ENCODE data around the gene UNCX. TPM values are rescaled to one million over a fixed set of nuclear protein-coding genes. Genes with fewer than 3 reads are reported as not detected.

Gene UNCX
- total RNA-seq, 4 donors from 2014 or later, result not detected

DNA sequence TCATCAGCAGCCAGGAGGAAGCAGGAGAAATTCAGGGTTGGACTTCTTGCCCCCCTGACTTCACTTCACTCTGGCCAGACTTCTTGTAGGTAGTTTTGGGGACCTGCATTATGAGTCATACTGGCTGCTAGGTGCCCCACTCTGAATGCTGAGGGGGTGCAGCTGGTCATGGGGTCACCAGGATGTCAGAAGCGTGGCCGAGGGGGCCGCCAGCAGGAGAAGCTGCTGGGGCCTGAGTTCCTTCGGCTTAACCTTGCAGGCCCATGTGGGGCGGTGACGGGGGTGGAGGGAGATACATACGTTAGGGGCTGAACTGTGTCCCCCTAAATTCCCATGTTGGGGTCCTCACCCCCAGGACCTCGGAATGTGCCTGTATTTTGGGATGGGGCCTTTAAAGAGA lies 18.2 kb downstream of the UNCX start:
- intact Hi-C loops (cut with DNase I), result no loop called here
- DNase-seq (ENCODE audit: extremely low spot score), result no peak
- 84% methylated on average over 8 of the region's 8 CpGs for WGBS
- H3K4me3 ChIP-seq, result no peak overlapping the region
- peaks cover 20 to 39% (median 33%) of the 10 kb centered on the region in 4 donors for H3K4me1 ChIP-seq
- TF ChIP-seq POLR2AphosphoS5 (IDR thresholded peaks at IDR 0.05) (no peak), POLR2A (IDR thresholded peaks at IDR 0.05; ENCODE audit: low read depth) (no peak), EP300 (IDR thresholded peaks at IDR 0.05) (no peak)
- TF ChIP-seq, protein P1, sequence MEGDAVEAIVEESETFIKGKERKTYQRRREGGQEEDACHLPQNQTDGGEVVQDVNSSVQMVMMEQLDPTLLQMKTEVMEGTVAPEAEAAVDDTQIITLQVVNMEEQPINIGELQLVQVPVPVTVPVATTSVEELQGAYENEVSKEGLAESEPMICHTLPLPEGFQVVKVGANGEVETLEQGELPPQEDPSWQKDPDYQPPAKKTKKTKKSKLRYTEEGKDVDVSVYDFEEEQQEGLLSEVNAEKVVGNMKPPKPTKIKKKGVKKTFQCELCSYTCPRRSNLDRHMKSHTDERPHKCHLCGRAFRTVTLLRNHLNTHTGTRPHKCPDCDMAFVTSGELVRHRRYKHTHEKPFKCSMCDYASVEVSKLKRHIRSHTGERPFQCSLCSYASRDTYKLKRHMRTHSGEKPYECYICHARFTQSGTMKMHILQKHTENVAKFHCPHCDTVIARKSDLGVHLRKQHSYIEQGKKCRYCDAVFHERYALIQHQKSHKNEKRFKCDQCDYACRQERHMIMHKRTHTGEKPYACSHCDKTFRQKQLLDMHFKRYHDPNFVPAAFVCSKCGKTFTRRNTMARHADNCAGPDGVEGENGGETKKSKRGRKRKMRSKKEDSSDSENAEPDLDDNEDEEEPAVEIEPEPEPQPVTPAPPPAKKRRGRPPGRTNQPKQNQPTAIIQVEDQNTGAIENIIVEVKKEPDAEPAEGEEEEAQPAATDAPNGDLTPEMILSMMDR (IDR thresholded peaks at IDR 0.05), result no peak
- H3K36me3 ChIP-seq, result no peaks in the 10 kb centered on the region
- H3K27ac ChIP-seq (replicated peaks in 1 of 4), result no peak overlapping the region
- no peaks in the 10 kb centered on the region for H3K9me3 ChIP-seq
- peaks cover 10 to 100% (median 78%) of the 10 kb centered on the region in 4 donors for H3K27me3 ChIP-seq

DNA sequence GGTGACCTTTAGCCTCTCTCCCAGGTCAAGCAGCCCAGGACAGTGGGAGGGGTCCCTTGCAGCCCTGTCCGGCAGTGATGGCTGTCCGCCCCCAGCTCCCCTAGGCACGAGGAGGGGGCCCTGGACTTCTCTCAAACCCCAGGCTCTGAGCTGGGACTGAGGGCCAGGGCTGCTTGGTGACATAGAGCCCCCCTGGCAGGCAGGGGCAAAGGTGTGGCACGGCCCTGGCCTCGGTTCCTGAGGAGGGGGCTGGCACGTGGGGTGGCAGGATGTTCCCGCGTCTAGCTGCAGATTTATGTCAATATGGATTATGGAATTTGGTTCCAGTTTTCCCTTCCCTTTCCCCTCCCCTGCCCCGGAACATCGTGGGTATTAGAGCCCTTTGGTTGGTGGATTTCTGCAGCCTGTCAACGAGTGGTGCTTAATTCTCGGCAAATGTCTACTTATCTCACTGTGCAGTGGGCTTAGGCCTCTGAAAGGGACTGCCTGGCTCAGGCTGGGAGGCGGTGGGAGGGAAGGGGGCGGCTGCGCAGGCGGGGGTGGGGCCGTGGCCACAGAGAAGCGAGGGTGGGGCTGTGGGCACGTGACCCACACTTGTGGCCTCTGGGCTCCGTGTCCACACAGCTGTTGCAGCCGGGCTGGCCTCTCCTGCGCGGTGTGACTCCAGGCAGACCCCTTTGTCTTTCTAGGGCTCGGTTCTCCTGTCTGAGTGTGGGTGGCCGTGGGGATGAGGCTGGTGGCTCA lies 19.3 kb downstream of the UNCX start:
- no peak for DNase-seq (ENCODE audit: extremely low spot score)
- H3K36me3 ChIP-seq, result no peaks in the 10 kb centered on the region
- H3K27ac ChIP-seq (replicated peaks in 1 of 4), result no peak overlapping the region
- no peaks in the 10 kb centered on the region for H3K9me3 ChIP-seq
- peaks cover 12 to 29% (median 24%) of the 10 kb centered on the region in 4 donors for H3K4me1 ChIP-seq
- no peak overlapping the region for H3K4me3 ChIP-seq
- WGBS, result 56% methylated on average over 8 of the region's 25 CpGs
- no peak for TF ChIP-seq POLR2AphosphoS5 (IDR thresholded peaks at IDR 0.05)
- no peak for TF ChIP-seq EP300 (IDR thresholded peaks at IDR 0.05)
- TF ChIP-seq, protein P1 (IDR thresholded peaks at IDR 0.05), result no peak
- TF ChIP-seq POLR2A (IDR thresholded peaks at IDR 0.05; ENCODE audit: low read depth), result no peak
- H3K27me3 ChIP-seq, result peaks cover 8 to 100% (median 67%) of the 10 kb centered on the region in 4 donors
- intact Hi-C loops (cut with DNase I), result no loop called here

DNA sequence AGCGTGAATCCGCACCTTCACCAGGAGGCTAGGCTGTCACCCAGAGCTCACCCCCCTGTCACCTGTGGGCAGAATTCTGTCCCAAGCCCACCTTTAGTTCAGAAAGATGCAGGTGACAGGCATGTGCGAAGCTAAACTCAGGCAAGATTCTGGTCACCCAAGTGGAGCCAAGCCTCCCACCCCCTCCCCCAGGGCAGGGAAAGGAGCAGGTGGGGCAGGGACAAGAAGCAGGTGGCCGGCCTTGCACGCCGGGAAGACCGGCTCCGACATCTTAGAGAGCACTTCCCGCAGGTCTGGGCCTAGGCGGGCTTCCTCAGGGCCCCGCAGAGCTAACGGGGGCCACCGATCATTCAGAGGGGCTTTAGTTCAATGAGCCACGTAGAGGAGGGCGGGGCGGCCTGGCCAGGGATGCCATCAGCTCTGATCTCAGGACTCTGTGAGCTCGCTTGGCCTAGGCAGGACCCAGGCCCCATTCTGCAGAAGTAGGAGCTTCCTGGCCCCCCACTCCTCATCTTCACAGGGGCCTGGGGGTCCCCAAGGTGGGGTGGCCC lies 19.9 kb downstream of the UNCX start:
- TF ChIP-seq, protein P1 (IDR thresholded peaks at IDR 0.05), result no peak
- TF ChIP-seq POLR2AphosphoS5 (IDR thresholded peaks at IDR 0.05) (no peak), POLR2A (IDR thresholded peaks at IDR 0.05; ENCODE audit: low read depth) (no peak), EP300 (IDR thresholded peaks at IDR 0.05) (no peak)
- 89% methylated on average over 10 of the region's 17 CpGs for WGBS
- Histone ChIP-seq H3K9me3 (no peaks in the 10 kb centered on the region), H3K27ac (replicated peaks in 1 of 4) (no peak overlapping the region), H3K36me3 (no peaks in the 10 kb centered on the region), H3K4me1 (peaks cover 8 to 22% (median 18%) of the 10 kb centered on the region in 4 donors), H3K27me3 (peaks cover 2 to 100% (median 61%) of the 10 kb centered on the region in 4 donors), H3K4me3 (no peak overlapping the region)
- DNase-seq (ENCODE audit: extremely low spot score), result no peak
- intact Hi-C loops (cut with DNase I), result no loop called here

DNA sequence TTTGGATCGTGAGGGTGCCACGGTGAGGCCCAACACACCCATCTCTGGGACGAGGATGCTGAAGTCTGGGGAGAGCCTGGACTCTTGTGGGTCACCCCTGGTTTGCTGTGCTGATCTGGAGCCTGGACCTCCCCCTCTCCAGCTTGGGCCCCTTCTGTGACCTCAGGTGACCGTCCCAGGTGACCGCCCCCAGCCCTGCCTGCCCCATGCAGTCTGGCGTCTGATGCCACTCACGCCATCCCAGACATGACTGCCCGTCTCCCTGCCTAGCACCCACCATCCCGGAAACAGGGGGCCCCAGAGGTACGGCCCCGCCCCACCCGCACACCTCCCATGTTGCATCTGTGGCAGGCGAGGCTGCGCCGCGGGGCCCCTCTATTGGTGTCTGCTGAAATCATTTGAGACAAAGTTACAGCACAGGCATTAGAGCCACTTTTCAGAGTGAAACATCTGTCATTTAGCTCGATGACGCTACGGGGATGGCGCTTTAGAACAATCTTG lies 21.1 kb downstream of the UNCX start:
- H3K27ac ChIP-seq (replicated peaks in 1 of 4), result no peak overlapping the region
- intact Hi-C loops (cut with DNase I), result no loop called here
- DNase-seq (ENCODE audit: extremely low spot score), result no peak
- WGBS, result 64% methylated on average over 18 of the region's 20 CpGs
- peaks cover 0 to 11% (median 6%) of the 10 kb centered on the region in 4 donors for H3K4me1 ChIP-seq
- no peaks in the 10 kb centered on the region for H3K9me3 ChIP-seq
- no peaks in the 10 kb centered on the region for H3K36me3 ChIP-seq
- no peak for TF ChIP-seq POLR2AphosphoS5 (IDR thresholded peaks at IDR 0.05)
- TF ChIP-seq, protein P1 (IDR thresholded peaks at IDR 0.05), result no peak
- no peak for TF ChIP-seq EP300 (IDR thresholded peaks at IDR 0.05)
- TF ChIP-seq POLR2A (IDR thresholded peaks at IDR 0.05; ENCODE audit: low read depth), result no peak
- peaks cover 0 to 99% (median 49%) of the 10 kb centered on the region in 4 donors for H3K27me3 ChIP-seq
- H3K4me3 ChIP-seq, result no peak overlapping the region
